Measurements from ENCODE around the gene EAF1.

DNA sequence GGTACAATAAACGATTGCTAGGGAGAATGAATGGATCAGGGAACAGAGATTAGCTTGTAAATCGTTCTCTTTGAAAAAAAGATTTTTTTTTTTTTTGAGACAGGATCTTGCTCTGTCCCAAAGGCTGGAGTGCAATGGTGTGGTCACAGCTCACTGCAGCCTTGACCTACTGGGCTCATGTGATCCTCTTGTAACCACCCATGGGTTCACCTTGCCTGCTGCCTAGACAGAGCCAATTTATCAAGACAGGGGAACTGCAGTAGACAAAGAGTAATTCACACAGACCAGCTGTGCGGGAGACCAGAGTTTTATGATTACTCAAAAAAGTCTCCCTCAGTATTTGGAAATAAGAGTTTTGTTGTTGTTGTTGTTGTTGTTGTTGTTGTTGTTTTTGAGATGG lies 39.7 kb upstream of the EAF1 start:
- TF ChIP-seq EZH2 (IDR thresholded peaks at IDR 0.05; ENCODE audit: borderline replicate concordance, low read length) = no peak
- TF ChIP-seq, protein P1, sequence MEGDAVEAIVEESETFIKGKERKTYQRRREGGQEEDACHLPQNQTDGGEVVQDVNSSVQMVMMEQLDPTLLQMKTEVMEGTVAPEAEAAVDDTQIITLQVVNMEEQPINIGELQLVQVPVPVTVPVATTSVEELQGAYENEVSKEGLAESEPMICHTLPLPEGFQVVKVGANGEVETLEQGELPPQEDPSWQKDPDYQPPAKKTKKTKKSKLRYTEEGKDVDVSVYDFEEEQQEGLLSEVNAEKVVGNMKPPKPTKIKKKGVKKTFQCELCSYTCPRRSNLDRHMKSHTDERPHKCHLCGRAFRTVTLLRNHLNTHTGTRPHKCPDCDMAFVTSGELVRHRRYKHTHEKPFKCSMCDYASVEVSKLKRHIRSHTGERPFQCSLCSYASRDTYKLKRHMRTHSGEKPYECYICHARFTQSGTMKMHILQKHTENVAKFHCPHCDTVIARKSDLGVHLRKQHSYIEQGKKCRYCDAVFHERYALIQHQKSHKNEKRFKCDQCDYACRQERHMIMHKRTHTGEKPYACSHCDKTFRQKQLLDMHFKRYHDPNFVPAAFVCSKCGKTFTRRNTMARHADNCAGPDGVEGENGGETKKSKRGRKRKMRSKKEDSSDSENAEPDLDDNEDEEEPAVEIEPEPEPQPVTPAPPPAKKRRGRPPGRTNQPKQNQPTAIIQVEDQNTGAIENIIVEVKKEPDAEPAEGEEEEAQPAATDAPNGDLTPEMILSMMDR (conservative IDR thresholded peaks at IDR 0.05 in 1 of 2, IDR thresholded peaks at IDR 0.05 in 1 of 2; ENCODE audit: extremely low read depth in 1 of 2, insufficient read depth in 1 of 2, low read depth in 1 of 2, low read length in 2 of 2) = no peak

Data from mammary epithelial cell (primary cell).